Measurements from ENCODE around the gene NOS1AP. TPM values are rescaled to one million over a fixed set of nuclear protein-coding genes. Genes with fewer than 3 reads are reported as not detected.
"Not testable (repeated sequence)": the region's sequence is repeated elsewhere in the genome, so short reads cannot be mapped to it uniquely, and the experiment has no call there.

Gene NOS1AP
- total RNA-seq, 4 donors from 2014 or later: 1.1 to 3.5 (median 2.6) TPM

DNA sequence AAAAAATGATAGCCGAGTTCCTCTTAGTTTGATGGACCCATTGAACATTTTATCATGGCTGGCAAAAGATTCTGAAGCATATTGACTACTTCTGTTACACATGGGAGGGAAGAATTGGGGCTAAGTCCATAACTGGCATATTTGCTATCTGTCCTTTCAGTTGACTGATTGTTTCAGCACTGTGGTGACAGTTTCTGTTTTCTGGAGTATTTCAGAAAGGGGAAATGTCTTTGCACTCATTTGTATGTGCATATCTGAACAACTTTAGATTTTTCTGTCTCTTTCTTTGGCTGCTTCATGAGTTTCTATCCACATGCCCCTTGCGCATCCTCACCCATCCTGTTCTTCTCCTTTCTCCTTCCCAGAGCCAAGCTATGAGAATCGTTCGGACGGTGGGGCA is 274.0 kb downstream of the NOS1AP start:
- no peak overlapping the region for H3K4me3 ChIP-seq (ENCODE audit: low read depth, poor library complexity, severe bottlenecking)
- no peak for TF ChIP-seq CTCF (IDR thresholded peaks at IDR 0.05)
- no peak for TF ChIP-seq POLR2A (IDR thresholded peaks at IDR 0.05)
- intact Hi-C loops (cut with DNase I; ENCODE audit: low total_unique reads): no loop called here
- no peak for DNase-seq (ENCODE audit: low spot score in 2 of 2)
- 89 to 92% methylated on average over 5 of the region's 5 CpGs for WGBS, 2 donors

DNA sequence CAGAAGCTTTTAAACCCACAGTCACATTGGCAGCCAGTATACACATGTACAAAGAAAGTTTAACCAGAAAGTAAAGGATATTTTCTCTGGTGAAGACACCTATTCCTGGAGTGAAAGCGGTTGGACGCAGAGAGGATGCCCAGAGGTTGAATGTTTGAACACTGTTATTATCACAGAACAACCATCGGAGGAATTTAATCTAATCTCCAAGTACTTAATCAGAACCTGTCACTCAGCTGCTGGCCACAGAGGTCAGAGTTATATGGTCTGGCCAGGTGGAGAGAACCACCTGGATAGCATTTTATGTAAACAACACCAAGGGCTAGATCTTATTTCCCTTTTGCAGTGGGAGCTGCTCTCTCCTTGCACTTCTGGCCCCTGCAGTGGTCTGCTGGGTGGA is 277.8 kb downstream of the NOS1AP start:
- TF ChIP-seq POLR2A (IDR thresholded peaks at IDR 0.05) (no peak), CTCF (IDR thresholded peaks at IDR 0.05) (no peak)
- DNase-seq (ENCODE audit: low spot score in 2 of 2): no peak
- H3K4me3 ChIP-seq (ENCODE audit: low read depth, poor library complexity, severe bottlenecking): no peak overlapping the region
- 57 to 63% methylated on average over 3 of the region's 3 CpGs for WGBS, 2 donors
- intact Hi-C loops (cut with DNase I; ENCODE audit: low total_unique reads): no loop called here

GRCh38 chr1:162349635-162350330 is 280.3 kb downstream of the NOS1AP start:
- no peak for DNase-seq (ENCODE audit: low spot score in 2 of 2)
- WGBS, 2 donors: 49 to 50% methylated on average over 11 of the region's 11 CpGs
- no peak overlapping the region for H3K4me3 ChIP-seq (ENCODE audit: low read depth, poor library complexity, severe bottlenecking)
- intact Hi-C loops (cut with DNase I; ENCODE audit: low total_unique reads): loop anchor here (5.0 kb wide), 1 partner anchor 163 kb away; no protein-coding TSS in a partner anchor
- TF ChIP-seq CTCF (IDR thresholded peaks at IDR 0.05) (no peak), POLR2A (IDR thresholded peaks at IDR 0.05) (no peak)

- WGBS, 2 donors: 86 to 88% methylated on average over 6 of the region's 6 CpGs
- TF ChIP-seq CTCF (IDR thresholded peaks at IDR 0.05): no peak
- no peak overlapping the region for H3K4me3 ChIP-seq (ENCODE audit: low read depth, poor library complexity, severe bottlenecking)
- intact Hi-C loops (cut with DNase I; ENCODE audit: low total_unique reads): loop anchor here (5.0 kb wide), 1 partner anchor 161 kb away; no protein-coding TSS in a partner anchor
- DNase-seq (ENCODE audit: low spot score in 2 of 2): no peak
These were observed 281.9 kb downstream of the NOS1AP start for GRCh38 chr1:162351246-162351842.

GRCh38 chr1:162351874-162352273 is 282.4 kb downstream of the NOS1AP start:
- WGBS, 2 donors: 87 to 91% methylated on average over 3 of the region's 4 CpGs
- not testable (repeated sequence) for H3K4me3 ChIP-seq (ENCODE audit: low read depth, poor library complexity, severe bottlenecking); DNase-seq (ENCODE audit: low spot score in 2 of 2)
- intact Hi-C loops (cut with DNase I; ENCODE audit: low total_unique reads): loop anchor here (5.0 kb wide), 1 partner anchor 160 kb away; no protein-coding TSS in a partner anchor

- 89 to 91% methylated on average over 9 of the region's 9 CpGs for whole genome bisulfite sequencing, 2 donors
- intact Hi-C loops (cut with DNase I; ENCODE audit: low total_unique reads): loop anchor here (5.0 kb wide), 1 partner anchor 159 kb away; no protein-coding TSS in a partner anchor
These were observed 283.6 kb downstream of the NOS1AP start for GRCh38 chr1:162353078-162353477.

More at GRCh38 chr1:162353078-162353477, 283.6 kb downstream of the NOS1AP start:
- no peak overlapping the region for H3K4me3 ChIP-seq (ENCODE audit: low read depth, poor library complexity, severe bottlenecking)
- no peak for TF ChIP-seq POLR2A (IDR thresholded peaks at IDR 0.05)
- no peak for TF ChIP-seq CTCF (IDR thresholded peaks at IDR 0.05)
- no peak for DNase-seq (ENCODE audit: low spot score in 2 of 2)

Measured in lower leg skin (tissue), 4 donors.